NT2/D1 (cell line): ENCODE results near the gene CROCC2.

Source experiments
- YY1 ChIP-seq: IDR thresholded peaks from 2 replicates; pipeline ENCODE4 v1.6.1; 2011; ENCODE audit not compliant: insufficient read length, insufficient read depth
- ZNF274 ChIP-seq: IDR thresholded peaks from 2 replicates; pipeline ENCODE4 v1.6.1; 2011; ENCODE audit warnings: mild to moderate bottlenecking, low read depth, low read length

GRCh38 chr2:240891492-240892340 is 14.4 kb upstream of the CROCC2 start:
- no peak for TF ChIP-seq YY1
- TF ChIP-seq ZNF274: no peak
